Lung (tissue), 16 donors: ENCODE measurements around the gene TCHHL1. TPM values are rescaled to one million over a fixed set of nuclear protein-coding genes. Genes with fewer than 3 reads are reported as not detected.

Experiments used
- ATAC-seq: fragments of 200-7000 bp; cut with Tn5 transposase; one replicate; pipeline ENCODE4 v1.9.1; 2020; ENCODE audit warnings: moderate number of reproducible peaks; ENCODE audit not compliant: insufficient read depth, low FRiP score
- DNase-seq, 3 donors: peaks; one replicate each; pipeline ENCODE4 v3.0.0-alpha.2; 2013 to 2017
- H3K27ac ChIP-seq, 2 donors: one replicate each; pipeline ENCODE4 v1.5.1; 2013; ENCODE audit warnings: mild to moderate bottlenecking in 2 of 2, moderate library complexity in 2 of 2, control low read depth in 1 of 2, inconsistent platforms in 1 of 2, low read depth in 1 of 2, low read length in 1 of 2
- H3K27me3 ChIP-seq, 3 donors: one replicate each; pipeline ENCODE4 v1.5.1; 2013; ENCODE audit warnings: low read length in 2 of 3; ENCODE audit not compliant: control insufficient read depth in 3 of 3, insufficient read depth in 3 of 3
- H3K36me3 ChIP-seq, 4 donors: one replicate each; pipeline ENCODE4 v1.5.1; 2013; ENCODE audit warnings: low read length in 4 of 4, mild to moderate bottlenecking in 1 of 4, moderate library complexity in 1 of 4; ENCODE audit not compliant: control insufficient read depth in 4 of 4, insufficient read depth in 4 of 4
- H3K4me1 ChIP-seq, 5 donors: one replicate each; pipeline ENCODE4 v1.5.1; 2013; ENCODE audit warnings: low read length in 5 of 5, mild to moderate bottlenecking in 2 of 5, moderate library complexity in 1 of 5; ENCODE audit not compliant: control insufficient read depth in 5 of 5, insufficient read depth in 5 of 5
- H3K4me3 ChIP-seq: one replicate; pipeline ENCODE4 v1.5.1; 2013; ENCODE audit warnings: mild to moderate bottlenecking, control low read depth, moderate library complexity
- H3K9ac ChIP-seq, 2 donors: one replicate each; pipeline ENCODE4 v1.5.1; 2013; ENCODE audit warnings: low read length in 2 of 2, control low read depth in 1 of 2; ENCODE audit not compliant: insufficient read depth in 1 of 2
- H3K9me3 ChIP-seq, 4 donors: one replicate each; pipeline ENCODE4 v1.5.1; 2013; ENCODE audit warnings: low read length in 3 of 4, mild to moderate bottlenecking in 1 of 4, moderate library complexity in 1 of 4; ENCODE audit not compliant: control insufficient read depth in 4 of 4, insufficient read depth in 3 of 4
- CTCF ChIP-seq: IDR thresholded peaks from 2 replicates; pipeline ENCODE4 v1.5.1; 2012; ENCODE audit warnings: mild to moderate bottlenecking; ENCODE audit errors: control extremely low read depth, extremely low read depth
- WGBS, 2 donors: extraction: QIAGEN DNeasy Blood & Tissue Kit; methylation state at CpG; one replicate each; pipeline ENCODE4 v1.1.7; 2013; 5-methylcytosine and 5-hydroxymethylcytosine counted together
- long read RNA-seq, 5 donors: transcript quantifications; one replicate each; lab custom pipeline, GENCODE V29; 2026
- polyA plus RNA-seq, 2 donors: library from polyadenylated mRNA; stranded (reverse); fragments of 200-250 nt; gene quantifications; one replicate each; pipeline ENCODE4 v1.2.1, GENCODE V29; 2013
- total RNA-seq, 2 donors: library from RNA; depleted of rRNA in 1 of 2; stranded (reverse); fragments of >200 nt in 1 of 2; gene quantifications; one replicate each; pipeline ENCODE4 v1.2.1, GENCODE V29; 2014 to 2021
- donor health status: control.
- donor health status: control.
- donor health status: Bipolar disorder and iron deficiency.
- donor health status: healthy.
- donor health status: DM: yes; HTN: yes; CAD: no.

The TCHHL1 gene
- total RNA-seq (not detected), polyA plus RNA-seq (not detected)
- long read RNA-seq, donor 1 = 0 reads
- long read RNA-seq, donor 2 = 0 reads
- long read RNA-seq, donor 3 = 0 reads
- long read RNA-seq, donor 4 = 0 reads
- long read RNA-seq, donor 5 = 0 reads

GRCh38 chr1:152089014-152089674 is at the start of gene TCHHL1:
TSS of gene TCHHL1 (minus strand) at chr1:152089064. CDS start at chr1:152088143, 921 bp downstream.
- H3K9me3 ChIP-seq = peaks cover 0 to 7% (median under 1%) of the 10 kb centered on the region in 4 donors
- no peak within 1 kb of the TSS for H3K4me3 ChIP-seq
- H3K27me3 ChIP-seq = peaks cover 0 to 4% (median 0%) of the 10 kb centered on the region in 3 donors
- no peak within 1 kb of the TSS for H3K27ac ChIP-seq
- H3K36me3 ChIP-seq = no peaks in the 10 kb centered on the region
- 80 to 81% methylated on average over 5 of the region's 5 CpGs for WGBS, 2 donors
- DNase-seq (no peak), ATAC-seq (no peak)
- H3K4me1 ChIP-seq = no peaks in the 10 kb centered on the region
- H3K9ac ChIP-seq = no peak within 1 kb of the TSS
- no peak for TF ChIP-seq CTCF

- Histone ChIP-seq H3K9ac (no peak overlapping the region), H3K9me3 (peaks cover 0 to 5% (median 4%) of the 10 kb centered on the region in 4 donors), H3K36me3 (no peaks in the 10 kb centered on the region), H3K27me3 (peaks cover 0 to 2% (median 0%) of the 10 kb centered on the region in 3 donors), H3K27ac (no peak overlapping the region), H3K4me1 (no peaks in the 10 kb centered on the region), H3K4me3 (no peak overlapping the region)
- no peak for ATAC-seq
- no peak for DNase-seq
- no peak for TF ChIP-seq CTCF
Measured at GRCh38 chr1:152137215-152137614, 48.4 kb upstream of the TCHHL1 start.

GRCh38 chr1:152130186-152130585 is 41.3 kb upstream of the TCHHL1 start:
- peaks cover 0 to 28% (median 0%) of the 10 kb centered on the region in 3 donors for H3K27me3 ChIP-seq
- no peak for ATAC-seq
- no peak overlapping the region for H3K4me3 ChIP-seq

More at GRCh38 chr1:152130186-152130585, 41.3 kb upstream of the TCHHL1 start:
- Histone ChIP-seq H3K9ac (no peak overlapping the region), H3K36me3 (no peaks in the 10 kb centered on the region), H3K4me1 (no peaks in the 10 kb centered on the region), H3K27ac (no peak overlapping the region), H3K9me3 (peaks cover 0 to 10% (median 5%) of the 10 kb centered on the region in 4 donors)
- TF ChIP-seq CTCF = no peak
- DNase-seq = no peak
